SK-N-MC (cell line): Measurements from ENCODE around the gene TIMM44.
A peak's percentile ranks its signal among the peaks of the same experiment; 100 is the strongest.

Source experiments
- EZH2 ChIP-seq: fragments of 200-600 bp; sonication (generic); IDR thresholded peaks from one replicate; pipeline ENCODE4 v1.6.1; 2017; ENCODE audit warnings: antibody characterized with exemption
- FOXP2 ChIP-seq: optimal IDR thresholded peaks from 2 replicates; pipeline ENCODE3; 2011; ENCODE audit warnings: mild to moderate bottlenecking, moderate library complexity; ENCODE audit not compliant: insufficient read depth; ENCODE audit errors: extremely low read length, control extremely low read depth
- POLR2AphosphoS5 ChIP-seq: IDR thresholded peaks from 2 replicates; pipeline ENCODE4 v1.6.1; 2012; ENCODE audit warnings: mild to moderate bottlenecking, low read depth, low read length, borderline replicate concordance

DNA sequence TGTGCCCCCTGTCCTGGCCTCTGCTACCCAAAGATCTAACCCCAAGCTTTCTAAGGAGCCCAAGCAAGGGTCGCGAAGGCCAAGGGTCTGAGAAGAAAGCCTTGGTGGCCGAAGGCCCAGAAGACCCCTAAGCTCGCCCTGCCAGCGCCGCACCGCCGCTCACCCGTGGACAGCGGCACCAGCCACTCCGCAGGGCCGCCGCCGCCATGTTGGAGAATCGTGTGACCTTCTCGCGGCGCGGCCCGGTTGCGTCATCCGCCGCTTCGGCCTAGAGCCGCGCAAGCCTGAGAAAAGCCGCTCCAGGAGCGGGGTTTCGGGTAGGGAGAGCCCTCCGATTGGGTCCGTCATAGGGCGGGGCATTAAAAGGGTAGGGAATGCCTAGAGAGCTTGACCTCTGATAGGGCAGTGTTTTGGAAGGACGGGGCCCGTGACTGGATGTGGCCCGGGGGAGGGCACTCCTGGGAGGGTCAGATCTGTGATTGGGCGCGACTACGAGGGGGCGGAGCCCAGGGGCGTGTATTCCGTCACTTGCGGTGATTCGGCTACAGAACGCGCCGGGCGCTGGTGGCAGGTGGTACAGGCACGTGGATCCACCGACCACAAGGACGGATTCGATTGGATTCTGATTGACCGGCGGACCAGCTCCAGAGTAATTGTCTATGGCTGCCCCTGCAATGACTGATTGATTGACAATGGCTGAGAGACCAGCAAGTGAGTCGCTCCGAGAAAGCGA is at the start of gene TIMM44:
- TF ChIP-seq EZH2, result no peak
- TF ChIP-seq POLR2AphosphoS5, result peak; percentile 97
- peak; percentile 14 for TF ChIP-seq FOXP2
